HepG2 (cell line): Measurements from ENCODE around the gene UGT2A2. TPM values are rescaled to one million over a fixed set of nuclear protein-coding genes. Genes with fewer than 3 reads are reported as not detected.

Experiments
- LCORL ChIP-seq, 2 experiments: fragments of 450-650 bp in 1 of 2; sonication (generic) in 1 of 2; formaldehyde crosslinking in 1 of 2; IDR thresholded peaks; 2 replicates each; pipeline versions ENCODE4 v1.5.0 to v1.6.1; 2017 to 2020; ENCODE audit warnings: antibody characterized with exemption in 1 of 2, missing genetic modification reagents in 1 of 2
- MTF1 ChIP-seq: sonication (generic); formaldehyde crosslinking; IDR thresholded peaks from 2 replicates; pipeline ENCODE4 v1.5.0; 2020; ENCODE audit warnings: missing genetic modification reagents
- SIN3B ChIP-seq: fragments of 150-350 bp; IDR thresholded peaks from 2 replicates; pipeline ENCODE4 v1.6.1; 2014; ENCODE audit warnings: low read length
- SOX13 ChIP-seq, 3 experiments: fragments of 450-650 bp in 1 of 3; sonication (generic) in 1 of 3; formaldehyde crosslinking in 1 of 3; IDR thresholded peaks in 2 of 3; conservative IDR thresholded peaks in 1 of 3; 2 replicates each; pipeline versions ENCODE4 v1.5.0 to v1.6.1; 2016 to 2020; ENCODE audit warnings: antibody characterized with exemption in 1 of 3, mild to moderate bottlenecking in 1 of 3, missing compliant biosample characterization in 1 of 3, missing genetic modification reagents in 1 of 3, moderate library complexity in 1 of 3
- ZNF232 ChIP-seq: sonication (generic); formaldehyde crosslinking; IDR thresholded peaks from 2 replicates; pipeline ENCODE4 v1.4.0; 2020; ENCODE audit warnings: missing genetic modification reagents, borderline replicate concordance
- ZNF619 ChIP-seq: sonication (generic); formaldehyde crosslinking; IDR thresholded peaks from 2 replicates; pipeline ENCODE4 v1.4.0; 2020; ENCODE audit warnings: mild to moderate bottlenecking, missing genetic modification reagents
- ZNF839 ChIP-seq: sonication (generic); formaldehyde crosslinking; IDR thresholded peaks from 2 replicates; pipeline ENCODE4 v1.4.0; 2020; ENCODE audit warnings: missing genetic modification reagents, mild to moderate bottlenecking, borderline replicate concordance
- polyA plus RNA-seq, 8 experiments: library from polyadenylated mRNA; depleted of rRNA in 3 of 8; stranded (reverse) in 7 of 8; unstranded in 1 of 8; fragments of >200 nt; fragmentation: Illumina TruSeq in 4 of 8; extraction: Trizol in 4 of 8; gene quantifications; 2 replicates each; pipeline versions ENCODE4 v1.2.1 to v1.2.3, GENCODE V29; 2011 to 2016; ENCODE audit warnings: low read depth in 4 of 8, missing spikeins in 1 of 8, mixed read lengths in 1 of 8; ENCODE audit not compliant: insufficient read depth in 1 of 8
- total RNA-seq, 5 experiments: library from RNA; depleted of rRNA; stranded (reverse); fragments of >200 nt; fragmentation: Illumina TruSeq; extraction: Trizol; gene quantifications; 2 replicates each; pipeline ENCODE4 v1.2.3, GENCODE V29; 2016; ENCODE audit warnings: low read depth in 1 of 5
- TF ChIP-seq, protein P1 (sequence below): sonication (generic); formaldehyde crosslinking; IDR thresholded peaks from 2 replicates; pipeline ENCODE4 v1.4.0; 2020; ENCODE audit warnings: missing genetic modification reagents
- TF ChIP-seq, protein P2 (sequence below): sonication (generic); formaldehyde crosslinking; conservative IDR thresholded peaks from 2 replicates; pipeline ENCODE4 v1.4.0; 2020; ENCODE audit warnings: mild to moderate bottlenecking, missing genetic modification reagents, moderate library complexity
- TF ChIP-seq, protein P3 (sequence below): sonication (generic); formaldehyde crosslinking; IDR thresholded peaks from 2 replicates; pipeline ENCODE4 v1.4.0; 2020; ENCODE audit warnings: missing genetic modification reagents
- TF ChIP-seq, protein P4 (sequence below): sonication (generic); formaldehyde crosslinking; IDR thresholded peaks from 2 replicates; pipeline ENCODE4 v1.5.0; 2020; ENCODE audit warnings: mild to moderate bottlenecking, missing genetic modification reagents, moderate library complexity

Gene UGT2A2
- total and polyA plus RNA-seq, 2 of the 13 experiments (the other 11 are each of a cell fraction or from before 2014, with no cell fraction given): not detected

DNA sequence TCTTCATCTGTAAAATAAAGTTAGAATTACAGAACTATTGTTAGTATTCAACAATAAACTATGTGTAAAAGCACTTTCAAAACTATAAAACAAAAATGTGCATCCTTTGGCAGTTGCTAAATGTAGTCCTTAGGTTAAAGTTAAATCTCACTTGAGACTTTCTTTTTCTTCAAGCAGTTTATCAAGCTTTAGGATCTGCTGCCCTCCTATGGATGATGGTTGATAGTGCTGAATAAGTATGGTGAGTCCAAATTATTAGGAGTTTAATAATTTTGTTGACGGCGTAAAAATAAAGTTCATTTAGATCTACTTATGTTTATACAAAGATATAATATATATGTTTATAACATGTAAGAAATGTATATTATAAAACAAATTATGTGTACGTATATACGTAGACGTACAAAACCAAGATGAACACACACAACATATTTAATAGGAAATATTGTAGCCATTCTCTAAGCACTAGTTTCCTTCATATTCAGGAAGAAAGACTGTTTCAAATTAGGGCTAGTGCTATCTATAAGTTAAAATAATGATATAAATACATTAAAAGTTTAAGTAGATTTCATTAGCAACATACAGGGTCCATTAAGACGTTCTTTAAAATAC, 22.3 kb downstream of the UGT2A2 start (continued):
- no peak for TF ChIP-seq ZNF839 (CRISPR knock-in tag)
- TF ChIP-seq SOX13 (IDR thresholded peaks at IDR 0.05): no peak
- no peak for TF ChIP-seq SOX13 (CRISPR knock-in tag; conservative IDR thresholded peaks at IDR 0.05 in 1 of 2, IDR thresholded peaks at IDR 0.05 in 1 of 2)
- TF ChIP-seq, protein P1, sequence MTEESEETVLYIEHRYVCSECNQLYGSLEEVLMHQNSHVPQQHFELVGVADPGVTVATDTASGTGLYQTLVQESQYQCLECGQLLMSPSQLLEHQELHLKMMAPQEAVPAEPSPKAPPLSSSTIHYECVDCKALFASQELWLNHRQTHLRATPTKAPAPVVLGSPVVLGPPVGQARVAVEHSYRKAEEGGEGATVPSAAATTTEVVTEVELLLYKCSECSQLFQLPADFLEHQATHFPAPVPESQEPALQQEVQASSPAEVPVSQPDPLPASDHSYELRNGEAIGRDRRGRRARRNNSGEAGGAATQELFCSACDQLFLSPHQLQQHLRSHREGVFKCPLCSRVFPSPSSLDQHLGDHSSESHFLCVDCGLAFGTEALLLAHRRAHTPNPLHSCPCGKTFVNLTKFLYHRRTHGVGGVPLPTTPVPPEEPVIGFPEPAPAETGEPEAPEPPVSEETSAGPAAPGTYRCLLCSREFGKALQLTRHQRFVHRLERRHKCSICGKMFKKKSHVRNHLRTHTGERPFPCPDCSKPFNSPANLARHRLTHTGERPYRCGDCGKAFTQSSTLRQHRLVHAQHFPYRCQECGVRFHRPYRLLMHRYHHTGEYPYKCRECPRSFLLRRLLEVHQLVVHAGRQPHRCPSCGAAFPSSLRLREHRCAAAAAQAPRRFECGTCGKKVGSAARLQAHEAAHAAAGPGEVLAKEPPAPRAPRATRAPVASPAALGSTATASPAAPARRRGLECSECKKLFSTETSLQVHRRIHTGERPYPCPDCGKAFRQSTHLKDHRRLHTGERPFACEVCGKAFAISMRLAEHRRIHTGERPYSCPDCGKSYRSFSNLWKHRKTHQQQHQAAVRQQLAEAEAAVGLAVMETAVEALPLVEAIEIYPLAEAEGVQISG: no peak
- TF ChIP-seq MTF1 (CRISPR knock-in tag): no peak
- TF ChIP-seq ZNF232 (CRISPR knock-in tag): peak; percentile 68; the same call in 1 of the 2 replicates
- no peak for TF ChIP-seq SIN3B
- TF ChIP-seq, protein P2, sequence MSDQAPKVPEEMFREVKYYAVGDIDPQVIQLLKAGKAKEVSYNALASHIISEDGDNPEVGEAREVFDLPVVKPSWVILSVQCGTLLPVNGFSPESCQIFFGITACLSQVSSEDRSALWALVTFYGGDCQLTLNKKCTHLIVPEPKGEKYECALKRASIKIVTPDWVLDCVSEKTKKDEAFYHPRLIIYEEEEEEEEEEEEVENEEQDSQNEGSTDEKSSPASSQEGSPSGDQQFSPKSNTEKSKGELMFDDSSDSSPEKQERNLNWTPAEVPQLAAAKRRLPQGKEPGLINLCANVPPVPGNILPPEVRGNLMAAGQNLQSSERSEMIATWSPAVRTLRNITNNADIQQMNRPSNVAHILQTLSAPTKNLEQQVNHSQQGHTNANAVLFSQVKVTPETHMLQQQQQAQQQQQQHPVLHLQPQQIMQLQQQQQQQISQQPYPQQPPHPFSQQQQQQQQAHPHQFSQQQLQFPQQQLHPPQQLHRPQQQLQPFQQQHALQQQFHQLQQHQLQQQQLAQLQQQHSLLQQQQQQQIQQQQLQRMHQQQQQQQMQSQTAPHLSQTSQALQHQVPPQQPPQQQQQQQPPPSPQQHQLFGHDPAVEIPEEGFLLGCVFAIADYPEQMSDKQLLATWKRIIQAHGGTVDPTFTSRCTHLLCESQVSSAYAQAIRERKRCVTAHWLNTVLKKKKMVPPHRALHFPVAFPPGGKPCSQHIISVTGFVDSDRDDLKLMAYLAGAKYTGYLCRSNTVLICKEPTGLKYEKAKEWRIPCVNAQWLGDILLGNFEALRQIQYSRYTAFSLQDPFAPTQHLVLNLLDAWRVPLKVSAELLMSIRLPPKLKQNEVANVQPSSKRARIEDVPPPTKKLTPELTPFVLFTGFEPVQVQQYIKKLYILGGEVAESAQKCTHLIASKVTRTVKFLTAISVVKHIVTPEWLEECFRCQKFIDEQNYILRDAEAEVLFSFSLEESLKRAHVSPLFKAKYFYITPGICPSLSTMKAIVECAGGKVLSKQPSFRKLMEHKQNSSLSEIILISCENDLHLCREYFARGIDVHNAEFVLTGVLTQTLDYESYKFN (CRISPR knock-in tag): no peak
- TF ChIP-seq ZNF619: no peak
- TF ChIP-seq, protein P3, sequence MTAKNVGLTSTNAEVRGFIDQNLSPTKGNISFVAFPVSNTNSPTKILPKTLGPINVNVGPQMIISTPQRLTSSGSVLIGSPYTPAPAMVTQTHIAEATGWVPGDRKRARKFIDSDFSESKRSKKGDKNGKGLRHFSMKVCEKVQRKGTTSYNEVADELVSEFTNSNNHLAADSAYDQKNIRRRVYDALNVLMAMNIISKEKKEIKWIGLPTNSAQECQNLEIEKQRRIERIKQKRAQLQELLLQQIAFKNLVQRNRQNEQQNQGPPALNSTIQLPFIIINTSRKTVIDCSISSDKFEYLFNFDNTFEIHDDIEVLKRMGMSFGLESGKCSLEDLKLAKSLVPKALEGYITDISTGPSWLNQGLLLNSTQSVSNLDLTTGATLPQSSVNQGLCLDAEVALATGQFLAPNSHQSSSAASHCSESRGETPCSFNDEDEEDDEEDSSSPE (CRISPR knock-in tag): no peak
- TF ChIP-seq, protein P4, sequence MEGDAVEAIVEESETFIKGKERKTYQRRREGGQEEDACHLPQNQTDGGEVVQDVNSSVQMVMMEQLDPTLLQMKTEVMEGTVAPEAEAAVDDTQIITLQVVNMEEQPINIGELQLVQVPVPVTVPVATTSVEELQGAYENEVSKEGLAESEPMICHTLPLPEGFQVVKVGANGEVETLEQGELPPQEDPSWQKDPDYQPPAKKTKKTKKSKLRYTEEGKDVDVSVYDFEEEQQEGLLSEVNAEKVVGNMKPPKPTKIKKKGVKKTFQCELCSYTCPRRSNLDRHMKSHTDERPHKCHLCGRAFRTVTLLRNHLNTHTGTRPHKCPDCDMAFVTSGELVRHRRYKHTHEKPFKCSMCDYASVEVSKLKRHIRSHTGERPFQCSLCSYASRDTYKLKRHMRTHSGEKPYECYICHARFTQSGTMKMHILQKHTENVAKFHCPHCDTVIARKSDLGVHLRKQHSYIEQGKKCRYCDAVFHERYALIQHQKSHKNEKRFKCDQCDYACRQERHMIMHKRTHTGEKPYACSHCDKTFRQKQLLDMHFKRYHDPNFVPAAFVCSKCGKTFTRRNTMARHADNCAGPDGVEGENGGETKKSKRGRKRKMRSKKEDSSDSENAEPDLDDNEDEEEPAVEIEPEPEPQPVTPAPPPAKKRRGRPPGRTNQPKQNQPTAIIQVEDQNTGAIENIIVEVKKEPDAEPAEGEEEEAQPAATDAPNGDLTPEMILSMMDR (CRISPR knock-in tag): peak; percentile 71
- no peak for TF ChIP-seq LCORL (IDR thresholded peaks at IDR 0.05)
- TF ChIP-seq LCORL (CRISPR knock-in tag; IDR thresholded peaks at IDR 0.05): no peak
